Upper lobe of left lung (tissue), 6 donors: ENCODE data around the gene LUZP1. TPM values are rescaled to one million over a fixed set of nuclear protein-coding genes. Genes with fewer than 3 reads are reported as not detected.

ENCODE experiments used
- ATAC-seq, 2 donors: fragments of 200-7000 bp; cut with Tn5 transposase; one replicate each; pipeline ENCODE4 v1.9.1; 2022; ENCODE audit warnings: mild to moderate bottlenecking in 2 of 2, moderate library complexity in 2 of 2; ENCODE audit not compliant: low FRiP score in 2 of 2
- DNase-seq, 2 donors: peaks; one replicate each; pipeline ENCODE4 v3.0.0-alpha.2; 2019 to 2020
- H3K27ac ChIP-seq, 4 donors: fragments of 200-600 bp; sonication (generic); one replicate each; pipeline ENCODE4 v1.5.1; 2016 to 2019
- H3K27me3 ChIP-seq, 4 donors: fragments of 200-600 bp; sonication (generic); one replicate each; pipeline ENCODE4 v1.5.1; 2017 to 2019
- H3K36me3 ChIP-seq, 4 donors: fragments of 200-600 bp; sonication (generic); one replicate each; pipeline ENCODE4 v1.5.1; 2016 to 2019
- H3K4me1 ChIP-seq, 4 donors: fragments of 200-600 bp; sonication (generic); one replicate each; pipeline ENCODE4 v1.5.1; 2018 to 2019
- H3K4me3 ChIP-seq, 4 donors: fragments of 200-600 bp; sonication (generic); one replicate each; pipeline ENCODE4 v1.5.1; 2017 to 2019; ENCODE audit warnings: mild to moderate bottlenecking in 2 of 4, moderate library complexity in 1 of 4
- H3K9me3 ChIP-seq, 4 donors: fragments of 200-600 bp; sonication (generic); one replicate each; pipeline ENCODE4 v1.5.1; 2018 to 2019
- CTCF ChIP-seq, 6 experiments: fragments of 450-650 bp in 4 of 6; fragments of 200-600 bp in 2 of 6; sonication (generic) in 2 of 6; IDR thresholded peaks; one replicate each; pipeline ENCODE4 v1.5.1; 2016 to 2019; ENCODE audit warnings: antibody characterized with exemption in 6 of 6
- EP300 ChIP-seq, 4 donors: sonication (generic); formaldehyde crosslinking; IDR thresholded peaks; one replicate each; pipeline ENCODE4 v1.5.1; 2017; ENCODE audit warnings: antibody characterized with exemption in 4 of 4, control low read depth in 2 of 4
- POLR2A ChIP-seq, 4 donors: fragments of 450-650 bp; IDR thresholded peaks; one replicate each; pipeline ENCODE4 v1.5.1; 2016 to 2017; ENCODE audit warnings: antibody characterized with exemption in 4 of 4, mild to moderate bottlenecking in 2 of 4
- POLR2AphosphoS5 ChIP-seq, 2 donors: sonication (generic); formaldehyde crosslinking; IDR thresholded peaks; one replicate each; pipeline ENCODE4 v1.5.1; 2017; ENCODE audit warnings: antibody characterized with exemption in 2 of 2
- WGBS, 2 donors: methylation state at CpG; one replicate each; pipeline ENCODE4 v1.1.5; 2017 to 2018; 5-methylcytosine and 5-hydroxymethylcytosine counted together
- total RNA-seq, 6 donors: library from RNA; depleted of rRNA in 4 of 6; stranded (reverse); fragments of >200 nt in 4 of 6; gene quantifications; one replicate each; pipeline versions ENCODE4 v1.1.0 to v1.2.1, GENCODE V29; 2016 to 2021
- donor health status: DM: no; HTN: no; CAD: no; lungs with moderate emphysema.
- donor health status: DM: no; HTN: yes; CAD: no; lungs with severe emphysema.

Gene LUZP1
- total RNA-seq, 6 donors from 2014 or later, result 12.6 to 33.0 (median 21.2) TPM

DNA sequence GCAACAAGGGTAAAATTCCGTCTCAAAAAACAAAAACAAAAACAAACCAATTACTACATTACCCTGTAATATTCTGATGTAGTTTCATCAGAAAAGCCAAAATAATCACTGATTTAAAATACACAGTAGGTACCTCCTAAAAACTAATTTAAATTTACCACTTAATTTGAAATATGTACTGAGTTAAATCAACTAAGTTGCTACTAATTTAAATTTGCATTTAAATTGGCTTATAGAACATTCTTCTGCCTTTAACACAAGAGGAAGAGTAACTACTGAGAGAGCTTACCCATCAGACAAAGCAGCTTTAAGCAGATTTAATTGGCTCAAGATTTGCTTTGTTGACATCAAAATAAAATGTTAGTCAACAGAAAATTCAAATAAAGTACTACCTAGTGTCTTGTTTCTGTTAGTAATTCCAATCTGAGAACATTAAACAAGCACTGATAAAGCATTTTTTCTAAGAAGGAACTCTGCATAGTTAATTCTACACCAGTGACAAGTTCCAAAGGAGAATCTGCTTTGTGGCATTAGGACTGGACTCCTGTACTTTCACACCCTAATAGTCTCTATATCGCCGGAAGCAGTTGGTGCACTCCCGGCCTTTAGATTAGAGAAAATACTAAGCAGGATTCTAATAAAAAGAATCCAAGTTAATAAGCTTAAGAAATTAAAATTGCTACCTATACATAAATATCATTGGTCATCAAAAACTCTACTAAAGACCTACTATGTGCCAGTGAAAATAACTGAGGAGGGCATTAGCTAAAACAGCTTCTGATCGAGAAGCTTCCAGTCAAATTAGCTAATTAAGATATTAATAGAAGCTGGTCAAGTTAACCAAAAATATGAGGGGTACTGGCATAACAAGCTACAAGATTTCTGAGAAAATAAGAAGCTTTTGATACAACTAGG is 8.4 kb downstream of the LUZP1 start:
- ATAC-seq (no peak), DNase-seq (no peak)
- TF ChIP-seq CTCF (IDR thresholded peaks at IDR 0.05) (no peak), EP300 (IDR thresholded peaks at IDR 0.05) (no peak), POLR2A (IDR thresholded peaks at IDR 0.05) (no peak), POLR2AphosphoS5 (IDR thresholded peaks at IDR 0.05) (no peak)
- no peaks in the 10 kb centered on the region for H3K9me3 ChIP-seq
- H3K27me3 ChIP-seq, result no peaks in the 10 kb centered on the region
- no peak overlapping the region for H3K4me3 ChIP-seq
- peaks cover 7 to 24% (median 13%) of the 10 kb centered on the region in 4 donors for H3K4me1 ChIP-seq
- H3K27ac ChIP-seq, result no peak overlapping the region
- H3K36me3 ChIP-seq, result no peaks in the 10 kb centered on the region
- 70 to 79% methylated on average over 5 of the region's 5 CpGs for whole genome bisulfite sequencing, 2 donors

DNA sequence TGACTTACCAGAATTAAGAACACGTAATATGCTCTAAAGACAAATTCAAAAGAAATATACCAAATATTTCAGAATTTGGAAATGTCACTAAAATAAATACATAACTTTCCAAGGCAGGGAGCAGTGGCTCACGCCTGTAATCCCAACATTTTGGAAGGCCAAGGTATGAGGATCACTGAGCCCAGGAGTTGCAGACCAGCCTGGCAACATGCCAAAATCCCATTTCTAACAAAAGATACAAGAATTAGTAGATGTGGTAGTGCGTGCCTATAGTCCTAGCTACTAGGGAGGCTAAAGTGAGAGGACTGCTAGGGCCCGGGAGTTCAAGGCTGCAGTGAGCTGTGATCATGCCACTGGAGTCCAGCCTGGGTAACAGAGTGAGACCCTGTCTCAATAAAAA is 11.7 kb downstream of the LUZP1 start:
- WGBS, 2 donors, result 96 to 98% methylated on average over 4 of the region's 4 CpGs
- H3K27me3 ChIP-seq, result no peaks in the 10 kb centered on the region
- no peak for TF ChIP-seq POLR2AphosphoS5 (IDR thresholded peaks at IDR 0.05)
- TF ChIP-seq EP300 (IDR thresholded peaks at IDR 0.05), result no peak
- TF ChIP-seq POLR2A (IDR thresholded peaks at IDR 0.05), result no peak
- TF ChIP-seq CTCF (IDR thresholded peaks at IDR 0.05), result no peak
- no peak overlapping the region for H3K4me3 ChIP-seq
- no peak overlapping the region for H3K27ac ChIP-seq
- H3K36me3 ChIP-seq, result no peaks in the 10 kb centered on the region
- peaks cover 0 to 6% (median 0%) of the 10 kb centered on the region in 4 donors for H3K4me1 ChIP-seq
- no peak for ATAC-seq
- DNase-seq, result no peak
- no peaks in the 10 kb centered on the region for H3K9me3 ChIP-seq

- no peak for TF ChIP-seq EP300 (IDR thresholded peaks at IDR 0.05)
- TF ChIP-seq POLR2AphosphoS5 (IDR thresholded peaks at IDR 0.05), result no peak
- TF ChIP-seq POLR2A (IDR thresholded peaks at IDR 0.05), result no peak
- Histone ChIP-seq H3K27ac (no peak overlapping the region), H3K4me1 (peaks cover 0 to 12% (median 9%) of the 10 kb centered on the region in 4 donors), H3K9me3 (no peaks in the 10 kb centered on the region), H3K36me3 (no peaks in the 10 kb centered on the region), H3K27me3 (no peaks in the 10 kb centered on the region), H3K4me3 (no peak overlapping the region)
- 85 to 88% methylated on average over 1 of the region's 1 CpG for WGBS, 2 donors
- ATAC-seq (peak in 1 of 2 donors; percentile 46), DNase-seq (no peak)
These were observed 15.5 kb downstream of the LUZP1 start for GRCh38 chr1:23152966-23153684.

- no peaks in the 10 kb centered on the region for H3K36me3 ChIP-seq
- peaks cover 0 to 12% (median 11%) of the 10 kb centered on the region in 4 donors for H3K4me1 ChIP-seq
- H3K4me3 ChIP-seq, result no peak overlapping the region
- no peak overlapping the region for H3K27ac ChIP-seq
- H3K27me3 ChIP-seq, result no peaks in the 10 kb centered on the region
- 76 to 94% methylated on average over 5 of the region's 5 CpGs for WGBS, 2 donors
- DNase-seq, result no peak
- no peak for ATAC-seq
- TF ChIP-seq POLR2AphosphoS5 (IDR thresholded peaks at IDR 0.05) (no peak), EP300 (IDR thresholded peaks at IDR 0.05) (no peak), CTCF (IDR thresholded peaks at IDR 0.05) (no peak), POLR2A (IDR thresholded peaks at IDR 0.05) (no peak)
- H3K9me3 ChIP-seq, result no peaks in the 10 kb centered on the region
These were observed 17.9 kb downstream of the LUZP1 start for GRCh38 chr1:23150742-23151141.

GRCh38 chr1:23150125-23150524 is 18.5 kb downstream of the LUZP1 start:
- Histone ChIP-seq H3K4me3 (no peak overlapping the region), H3K9me3 (no peaks in the 10 kb centered on the region), H3K4me1 (peaks cover 0 to 12% (median 11%) of the 10 kb centered on the region in 4 donors), H3K27me3 (no peaks in the 10 kb centered on the region), H3K27ac (no peak overlapping the region), H3K36me3 (no peaks in the 10 kb centered on the region)
- ATAC-seq (no peak), DNase-seq (no peak)
- WGBS, 2 donors, result 83 to 85% methylated on average over 2 of the region's 2 CpGs
- TF ChIP-seq POLR2A (IDR thresholded peaks at IDR 0.05) (no peak), CTCF (IDR thresholded peaks at IDR 0.05) (no peak), EP300 (IDR thresholded peaks at IDR 0.05) (no peak), POLR2AphosphoS5 (IDR thresholded peaks at IDR 0.05) (no peak)
